GM21576 (cell line): ENCODE measurements around the gene TMC3.

ENCODE experiments used
- ATAC-seq: cut with Tn5 transposase; IDR thresholded peaks from one replicate; pipeline ENCODE4 v1.9.1; 2021; ENCODE audit warnings: mild to moderate bottlenecking, moderate library complexity; ENCODE audit not compliant: unreplicated experiment

TMC3 gene

DNA sequence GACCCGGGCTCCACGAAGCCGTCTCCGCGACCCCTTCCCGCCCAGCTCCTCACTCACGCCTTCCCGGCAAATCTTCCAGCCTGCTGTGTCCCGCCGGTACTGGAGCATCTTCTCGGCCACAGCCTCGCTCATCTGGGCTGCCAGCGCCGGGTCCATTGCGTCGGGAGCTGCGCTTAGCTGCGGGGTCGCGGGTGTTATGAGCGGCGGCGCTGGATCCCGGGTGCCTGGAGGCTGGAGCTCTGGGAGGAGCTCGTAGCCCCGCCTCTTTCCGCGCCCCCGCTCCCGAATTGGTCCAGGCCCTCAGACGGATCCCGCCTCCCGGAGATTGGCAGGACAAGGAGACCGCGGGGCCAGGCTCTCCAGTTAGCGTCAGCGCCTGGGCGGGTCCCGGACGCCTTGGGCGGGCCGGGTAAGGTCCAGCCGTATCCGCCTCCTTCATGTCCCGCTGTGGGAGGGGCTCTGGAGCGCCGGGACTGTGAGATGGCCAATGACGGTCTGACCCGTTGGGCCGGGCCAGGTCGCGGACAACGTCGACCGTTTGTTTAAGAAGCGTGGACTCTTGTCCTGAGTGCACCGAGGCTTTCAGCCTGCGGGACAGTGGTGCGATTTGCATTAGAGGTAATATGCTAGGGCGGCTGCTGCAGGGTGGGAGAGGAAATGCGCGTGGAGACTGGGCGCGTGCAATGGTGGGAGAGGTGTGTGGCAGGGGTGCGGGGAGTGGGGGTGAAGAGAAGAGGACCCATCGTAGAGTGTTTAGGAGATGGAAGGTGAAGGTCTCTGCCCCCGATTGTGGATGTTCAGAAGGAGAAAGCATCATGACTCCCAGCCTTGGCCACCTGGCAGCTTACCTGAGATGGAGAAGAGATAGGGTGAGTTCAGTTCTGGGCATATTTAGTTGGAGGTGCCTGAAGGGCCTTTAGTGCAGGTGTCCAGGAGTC lies 49.8 kb downstream of the TMC3 start, which contains the start of gene STARD5:
TSS of gene STARD5 (minus strand) at position 198 of the 938 bp plus-strand sequence. CDS start at position 156, 42 bp downstream.
- peak; percentile 98 for ATAC-seq

- ATAC-seq, result peak; percentile 11
These were observed 50.5 kb downstream of the TMC3 start for GRCh38 chr15:81323559-81323943.

DNA sequence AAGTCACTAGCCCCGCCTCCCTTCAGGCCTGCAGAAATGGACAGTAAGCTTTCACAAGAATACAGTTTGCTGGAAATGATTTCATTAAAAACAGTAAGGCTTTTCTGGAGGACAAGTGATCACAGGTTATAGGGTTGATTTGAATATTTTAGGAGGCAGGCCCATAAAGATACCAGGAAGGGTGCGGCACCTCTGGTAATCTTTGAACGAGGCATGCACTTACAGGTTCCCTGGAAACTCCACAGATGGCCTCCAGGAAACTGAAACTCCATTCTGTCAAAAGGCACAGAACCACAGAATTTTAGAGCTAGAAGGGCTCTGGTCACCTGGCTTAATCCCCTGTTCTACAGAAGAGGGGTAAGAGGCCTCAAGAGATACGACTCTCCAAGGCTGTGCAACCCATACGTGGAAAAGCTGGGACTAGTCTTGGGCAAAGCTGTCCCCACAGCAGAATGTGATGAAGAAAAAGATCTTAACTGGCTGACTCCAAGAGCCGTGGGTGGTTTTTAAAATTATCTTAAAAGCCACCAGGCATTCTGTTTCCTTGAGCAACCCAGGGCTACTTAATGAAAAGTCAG lies 51.2 kb downstream of the TMC3 start:
- no peak for ATAC-seq

- ATAC-seq, result no peak
These were observed 52.3 kb downstream of the TMC3 start for GRCh38 chr15:81321667-81322066.

DNA sequence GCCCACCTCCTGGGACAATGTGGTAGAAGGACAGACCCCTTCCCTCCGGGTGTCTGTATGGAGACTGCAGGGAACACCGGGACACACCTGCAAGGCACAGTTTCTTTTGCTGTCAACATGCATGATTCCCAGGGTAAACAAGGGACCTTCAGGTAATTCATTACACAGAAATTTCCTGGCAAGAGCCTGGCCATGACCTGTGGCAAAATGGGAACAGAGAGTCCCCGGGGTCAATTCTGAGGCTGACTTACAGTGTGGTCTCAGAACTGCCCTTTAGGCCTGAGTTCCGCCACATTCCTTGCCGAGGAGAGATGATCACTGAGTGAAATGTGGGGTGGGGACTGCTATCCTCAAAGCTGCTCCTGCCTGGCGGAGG lies 56.4 kb downstream of the TMC3 start:
- no peak for ATAC-seq

DNA sequence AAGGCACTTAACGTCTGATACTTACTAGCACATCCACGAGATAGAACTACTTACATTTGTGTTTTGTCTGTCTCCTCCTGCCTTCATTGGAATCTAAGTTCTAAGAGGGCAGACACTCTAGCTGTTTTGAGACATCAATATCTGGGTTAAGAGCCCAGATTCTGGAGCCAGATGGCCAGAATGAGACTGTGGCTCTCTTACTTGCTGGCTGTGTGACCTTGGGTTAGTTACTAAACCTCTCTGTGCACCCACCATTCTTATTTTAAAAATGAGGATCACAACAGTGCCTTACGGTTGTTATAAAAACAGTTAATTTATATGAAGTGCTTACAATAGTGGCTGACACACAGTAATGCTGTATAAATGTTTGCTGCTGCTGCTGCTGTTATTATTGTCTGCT lies 57.7 kb downstream of the TMC3 start:
- ATAC-seq, result no peak

DNA sequence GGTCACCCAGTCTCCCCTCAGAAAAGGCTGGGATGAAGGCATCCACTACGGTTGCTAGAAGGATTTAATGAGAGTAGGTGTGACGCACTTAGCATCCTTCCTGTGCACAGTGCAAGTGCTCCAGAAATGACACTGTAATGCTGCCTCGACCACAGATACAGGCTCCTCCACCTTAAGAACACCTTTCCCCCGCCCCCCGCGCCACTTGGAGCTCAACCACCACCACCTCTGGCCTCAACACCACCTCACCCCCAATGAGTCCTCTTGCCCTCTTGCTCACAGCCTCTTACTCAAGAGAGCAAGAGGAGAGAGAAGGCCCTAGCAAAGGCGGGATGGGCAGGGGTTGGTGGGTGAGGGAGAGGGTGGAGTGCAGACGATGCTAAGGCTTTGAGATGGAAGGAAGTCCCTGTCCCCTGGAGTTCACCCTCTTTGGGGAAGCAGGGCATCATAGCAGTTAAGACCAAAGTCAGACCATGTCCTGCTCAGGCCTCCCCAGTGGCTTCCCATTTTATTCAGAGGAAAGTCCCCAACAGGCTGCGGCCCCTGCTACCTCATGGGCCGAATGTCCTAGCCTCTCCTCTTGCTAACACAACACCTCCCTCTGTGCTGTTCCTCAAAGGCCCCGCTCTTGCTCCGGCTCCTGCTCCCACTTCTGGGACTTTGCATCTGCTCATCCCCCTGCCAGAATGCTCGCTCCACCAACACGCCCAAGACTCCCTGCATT lies 58.4 kb downstream of the TMC3 start:
- ATAC-seq, result no peak

DNA sequence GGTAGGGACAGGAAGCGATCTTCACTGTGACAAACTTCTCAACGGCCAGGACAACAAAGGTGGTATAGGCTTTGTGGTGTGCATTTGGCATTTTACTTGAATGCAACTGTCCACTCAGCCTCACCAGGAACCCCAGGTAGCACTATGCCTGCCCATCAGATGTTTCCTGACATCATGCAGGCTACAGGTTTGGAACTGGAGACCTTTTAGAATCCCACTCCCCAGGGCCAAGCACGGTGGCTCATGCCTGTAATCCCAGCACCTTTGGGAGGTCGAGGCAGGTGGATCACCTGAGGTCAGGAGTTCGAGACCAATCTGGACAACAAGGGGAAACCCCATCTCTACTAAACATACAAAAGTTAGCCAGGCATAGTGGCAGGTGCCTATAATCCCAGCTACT lies 59.6 kb downstream of the TMC3 start:
- ATAC-seq, result no peak

DNA sequence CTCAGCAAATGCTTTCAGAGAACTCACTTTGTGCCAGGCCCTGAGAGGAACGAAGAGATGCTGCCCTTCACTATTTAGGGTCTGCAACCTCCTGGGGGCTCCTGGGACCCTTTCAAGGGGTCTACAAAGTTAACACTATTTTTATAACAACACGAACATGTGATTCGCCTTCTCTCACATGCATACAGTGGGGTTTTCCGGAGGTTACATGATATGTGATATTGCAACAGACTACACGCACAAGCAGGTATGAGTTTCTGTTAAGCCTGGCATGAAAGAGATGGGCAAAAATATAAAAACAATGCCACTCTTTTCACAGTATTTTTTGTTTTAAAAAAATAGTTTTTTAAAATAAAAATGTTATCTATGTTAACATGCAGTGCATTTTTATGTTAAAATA lies 60.3 kb downstream of the TMC3 start:
- no peak for ATAC-seq

DNA sequence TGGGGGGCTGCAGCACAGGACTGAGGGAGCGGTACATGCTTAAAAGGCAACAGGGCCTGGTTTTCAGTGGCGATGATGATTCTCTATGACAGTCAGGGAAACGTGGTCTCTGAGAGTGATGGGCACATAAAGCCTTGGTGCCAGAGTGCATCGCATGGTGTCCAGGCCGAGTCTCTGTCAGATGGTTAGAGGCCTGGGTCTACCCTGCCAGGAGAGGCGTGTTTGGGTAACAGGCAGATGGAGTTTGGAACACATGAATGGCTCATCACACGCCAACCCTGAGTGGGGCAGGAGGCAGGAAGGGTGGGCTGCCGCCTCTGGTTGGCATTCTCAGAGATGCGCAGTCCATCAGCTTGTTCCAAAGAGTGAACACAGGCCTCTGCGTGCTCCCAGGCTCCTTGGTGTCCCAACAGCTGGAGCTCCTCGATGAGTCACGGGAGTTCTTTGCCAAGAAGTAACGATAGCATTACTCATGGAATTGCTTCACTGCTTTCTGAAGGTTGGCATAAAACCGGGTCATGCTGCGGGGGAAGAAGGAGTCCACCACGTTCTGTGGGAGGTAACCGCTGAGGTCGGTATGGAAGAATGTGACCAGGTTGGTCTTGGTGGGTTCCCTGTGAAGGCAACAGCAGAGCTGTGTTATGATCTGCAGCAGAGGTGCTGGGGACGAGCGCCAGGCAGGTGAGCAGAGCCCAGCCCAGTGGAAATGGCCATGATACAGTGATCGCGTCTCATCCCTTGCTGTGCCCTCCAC lies 61.0 kb downstream of the TMC3 start:
- no peak for ATAC-seq

DNA sequence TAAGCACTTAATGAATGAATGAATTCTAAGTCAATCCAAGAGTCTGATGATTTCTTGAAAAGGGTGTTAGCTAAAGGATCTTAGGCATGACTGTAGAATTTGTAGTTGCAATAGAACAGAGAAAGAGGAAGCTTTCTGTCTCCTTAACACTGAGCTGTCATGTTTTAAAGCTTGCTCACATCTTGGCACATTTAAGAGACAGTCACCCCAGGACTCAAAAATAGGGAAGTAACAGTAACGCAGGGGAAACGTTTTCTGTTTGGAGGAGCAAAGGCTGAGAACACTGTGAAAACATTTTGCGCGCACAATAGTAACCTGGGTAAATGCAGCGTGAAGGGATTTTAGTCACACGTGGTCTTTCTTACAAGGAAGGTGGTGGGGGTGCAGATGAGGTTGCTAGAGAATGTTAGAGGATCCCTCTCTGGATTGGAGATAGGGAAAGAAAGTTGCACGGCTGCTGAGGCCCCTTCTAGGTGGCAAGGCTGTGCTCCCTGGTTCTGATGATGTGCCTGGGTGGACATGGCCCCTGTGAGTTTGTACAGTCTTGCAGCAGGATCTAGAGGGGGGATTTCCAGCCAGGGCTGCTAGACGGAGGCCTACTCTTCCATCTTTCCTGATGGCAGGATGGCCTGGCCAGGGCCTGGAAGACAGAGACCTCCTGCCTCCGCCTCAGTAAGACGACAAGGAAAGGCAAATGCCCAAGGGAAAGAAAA lies 62.1 kb downstream of the TMC3 start:
- ATAC-seq, result peak; percentile 54

GRCh38 chr15:81310480-81310879 lies 63.5 kb downstream of the TMC3 start:
- ATAC-seq, result no peak

- ATAC-seq, result no peak
These were observed 64.2 kb downstream of the TMC3 start for GRCh38 chr15:81309647-81310450.

- no peak for ATAC-seq
These were observed 65.8 kb downstream of the TMC3 start for GRCh38 chr15:81308260-81308659.

DNA sequence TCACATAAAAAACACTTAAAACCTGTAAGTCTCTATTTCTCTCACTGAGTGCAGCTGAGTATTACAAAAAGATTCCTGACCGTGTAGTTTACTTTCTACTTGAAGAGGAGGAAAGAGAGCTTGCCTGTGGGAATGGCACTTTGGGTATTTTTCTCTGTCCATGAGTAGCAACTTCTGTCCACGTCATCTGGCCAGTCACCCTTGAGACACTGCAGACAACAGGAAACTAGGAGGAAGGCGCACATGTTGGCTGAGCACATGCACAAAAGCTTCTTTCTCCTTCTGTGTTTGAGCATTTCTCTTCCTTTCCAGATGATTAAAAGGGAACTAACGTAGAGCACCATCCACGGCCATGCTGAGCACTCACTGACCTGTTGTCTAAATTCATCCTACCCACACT lies 69.8 kb downstream of the TMC3 start:
- ATAC-seq, result no peak

GRCh38 chr15:81303244-81304225 lies 70.5 kb downstream of the TMC3 start:
- ATAC-seq, result no peak

DNA sequence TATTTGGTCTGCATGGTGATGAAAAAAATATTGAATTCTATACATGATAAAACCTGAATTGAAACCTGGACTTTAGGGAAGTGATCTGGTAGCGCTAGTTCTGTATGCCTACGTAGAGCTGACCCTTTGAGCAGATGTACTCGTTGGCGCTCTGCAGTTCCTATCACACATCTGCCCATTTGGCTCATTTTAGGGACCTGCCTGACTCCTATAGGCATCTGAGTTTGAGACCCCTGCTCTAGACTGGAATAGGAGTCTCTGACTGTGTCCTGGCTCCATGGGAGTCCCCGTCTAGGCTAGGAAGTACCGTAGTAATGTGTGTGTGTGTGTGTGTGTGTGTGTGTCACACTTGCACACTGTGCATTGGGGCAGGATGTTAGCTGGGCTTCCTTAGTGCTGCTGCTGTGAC lies 71.3 kb downstream of the TMC3 start:
- peak; percentile 9 for ATAC-seq

DNA sequence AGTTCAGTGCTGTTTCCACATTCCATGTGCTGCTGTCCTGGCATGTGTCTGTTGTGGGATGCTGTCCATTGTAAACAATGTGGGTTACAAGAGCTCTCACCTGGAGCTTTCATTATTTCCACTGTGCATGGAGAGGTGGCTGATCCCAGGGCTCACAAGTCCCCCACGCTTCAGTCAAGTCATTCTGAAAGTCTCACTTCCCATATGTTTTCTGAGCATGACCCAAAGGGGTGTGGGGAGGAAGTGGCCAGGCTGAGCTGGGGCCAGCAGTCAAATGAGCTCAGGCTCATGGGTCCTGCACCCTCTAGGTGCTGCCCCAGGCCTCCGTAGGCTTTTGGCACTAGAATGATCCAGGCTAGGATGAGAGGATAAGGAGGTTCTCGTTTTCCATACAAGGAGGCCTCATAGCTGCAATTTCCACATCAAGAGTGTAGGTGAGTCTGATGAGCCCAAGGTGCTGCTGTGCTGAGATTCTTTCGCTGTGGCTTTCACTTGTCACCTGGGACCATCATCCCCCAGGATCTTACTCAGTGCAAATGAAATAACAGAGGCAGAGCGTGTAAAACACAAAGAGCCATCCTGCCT lies 72.1 kb downstream of the TMC3 start:
- peak; percentile 79 for ATAC-seq
